Midbrain (tissue), 1 donor: ENCODE results near the gene MMP24.
"Not testable (repeated sequence)": the region's sequence is repeated elsewhere in the genome, so short reads cannot be mapped to it uniquely, and the experiment has no call there.

ENCODE experiments used
- DNase-seq: peaks from one replicate; lab custom pipeline; 2025; lab: John Stamatoyannopoulos, UW

MMP24 gene

GRCh38 chr20:35311822-35312221 is 85.3 kb downstream of the MMP24 start:
- no peak for DNase-seq

DNA sequence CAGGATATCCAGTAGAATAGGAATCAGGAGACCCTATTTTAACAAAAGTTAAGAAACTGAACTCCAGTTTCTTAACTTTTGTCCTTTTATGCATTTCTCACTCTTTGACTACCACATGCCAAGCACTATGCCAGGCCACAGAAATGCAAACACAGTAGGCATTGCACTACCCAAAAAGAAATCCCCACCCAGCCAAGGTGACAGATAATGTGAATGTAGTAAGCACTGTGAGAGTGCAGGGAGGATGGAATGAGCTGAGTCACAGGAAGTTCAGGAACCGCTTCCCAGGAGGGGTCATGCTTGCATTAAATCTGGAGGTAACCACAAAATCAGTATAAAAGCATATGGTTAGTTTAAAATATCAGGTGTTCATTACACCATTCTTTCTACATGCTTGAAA is 85.8 kb downstream of the MMP24 start:
- no peak for DNase-seq

- no peak for DNase-seq
Observed at GRCh38 chr20:35314816-35315631, 88.5 kb downstream of the MMP24 start.

GRCh38 chr20:35315632-35316020 is 89.1 kb downstream of the MMP24 start:
- not testable (repeated sequence) for DNase-seq

DNA sequence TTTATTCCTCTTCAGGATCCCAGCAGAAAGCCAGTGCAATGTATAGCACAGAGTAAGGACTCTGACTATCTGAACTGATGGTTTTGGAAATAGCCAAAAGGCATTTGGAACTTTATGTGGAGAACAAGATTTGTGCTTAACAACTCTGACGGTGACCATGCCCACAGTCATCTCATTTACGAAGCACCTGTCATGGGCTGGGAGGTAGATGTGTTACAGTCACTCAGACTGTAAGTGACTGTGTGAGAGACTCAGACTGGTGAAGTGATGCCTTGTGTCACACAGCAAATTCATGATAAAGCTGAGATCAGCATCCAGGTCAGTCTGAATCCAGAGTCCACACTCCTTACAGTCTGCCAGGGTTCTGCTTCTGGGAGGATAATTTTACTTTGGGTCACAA is 89.6 kb downstream of the MMP24 start:
- no peak for DNase-seq

GRCh38 chr20:35317416-35318210 is 91.1 kb downstream of the MMP24 start:
- no peak for DNase-seq

DNA sequence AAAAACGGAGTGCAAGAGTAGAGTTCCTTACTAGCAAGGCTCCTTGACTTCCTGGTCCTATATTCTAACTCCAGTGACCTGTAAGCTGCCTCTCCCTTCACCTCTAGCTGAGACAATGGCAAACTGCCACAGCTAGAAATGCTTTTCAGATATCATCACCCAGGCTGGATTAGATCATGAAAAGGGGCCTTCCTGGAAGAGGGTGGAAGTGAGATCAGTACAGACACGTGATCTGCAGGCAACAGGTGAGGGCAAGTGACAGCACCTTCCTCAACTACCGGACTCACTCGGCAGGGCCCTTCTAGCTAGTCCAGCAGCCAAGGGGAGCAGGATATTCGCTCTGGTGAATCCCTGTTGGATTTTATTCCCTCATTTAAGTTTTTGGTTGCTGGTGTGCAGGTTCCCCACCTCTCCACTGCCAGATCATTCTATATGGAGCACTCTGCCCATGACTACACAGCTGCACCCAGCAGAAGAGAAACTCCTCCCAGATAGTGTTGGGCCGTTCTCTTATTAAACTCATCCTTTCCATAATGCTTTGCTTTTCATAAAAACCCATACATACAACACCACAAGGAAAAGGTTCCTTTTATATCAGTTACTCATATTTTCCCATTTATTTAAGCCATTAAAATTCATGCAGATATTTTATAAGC is 92.1 kb downstream of the MMP24 start:
- DNase-seq: no peak

- no peak for DNase-seq
Observed at GRCh38 chr20:35319192-35319870, 92.8 kb downstream of the MMP24 start.

- DNase-seq: no peak
Observed at GRCh38 chr20:35319871-35320197, 93.3 kb downstream of the MMP24 start.

DNA sequence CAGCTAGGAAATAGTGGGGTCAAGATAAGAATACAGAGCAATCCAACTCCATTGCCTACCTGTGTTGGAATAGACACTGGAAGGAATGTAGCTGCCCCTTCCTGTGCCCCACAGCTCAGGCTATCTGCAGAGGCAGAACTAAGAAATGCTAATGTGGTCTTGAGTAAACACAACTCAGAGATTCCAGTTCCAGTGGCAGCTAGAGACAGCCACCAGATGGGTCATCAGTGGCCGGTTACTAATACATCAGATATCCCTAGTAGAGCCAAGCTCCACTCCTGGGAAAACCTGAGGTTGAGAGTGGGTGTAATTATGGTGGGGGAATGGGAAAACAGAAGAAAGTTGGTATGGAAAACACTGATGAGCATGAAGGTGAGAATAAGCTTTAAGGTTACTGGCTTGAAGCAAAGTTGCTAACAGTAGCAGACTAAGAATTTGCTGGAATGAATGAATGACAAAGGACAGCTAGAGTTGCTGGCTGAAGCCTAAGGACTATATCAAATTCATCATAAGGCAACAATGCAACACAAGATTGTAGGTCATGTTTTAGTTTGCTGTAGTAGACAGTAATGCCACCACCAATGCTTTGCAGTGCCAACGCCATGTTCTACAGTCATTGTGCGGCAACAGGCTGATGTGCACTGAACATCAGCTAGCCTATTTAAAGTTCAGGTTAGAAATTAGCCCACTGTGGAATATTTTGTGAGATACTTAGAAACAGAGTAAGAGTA is 94.1 kb downstream of the MMP24 start:
- no peak for DNase-seq

- no peak for DNase-seq
Observed at GRCh38 chr20:35325401-35325800, 98.9 kb downstream of the MMP24 start.

- no peak for DNase-seq
Observed at GRCh38 chr20:35326021-35326739, 99.7 kb downstream of the MMP24 start.
